ENCODE data around the gene HMGCS2. TPM values are rescaled to one million over a fixed set of nuclear protein-coding genes. Genes with fewer than 3 reads are reported as not detected.

The HMGCS2 gene
- total RNA-seq, 6 donors from 2014 or later = 0.31 to 5.9 (median 1.2) TPM; not detected in 1

- Histone ChIP-seq H3K27me3 (peaks cover 0 to 13% (median 1%) of the 10 kb centered on the region in 4 donors), H3K4me3 (no peak overlapping the region), H3K9me3 (no peaks in the 10 kb centered on the region), H3K27ac (no peak overlapping the region), H3K36me3 (no peaks in the 10 kb centered on the region), H3K4me1 (peaks cover 13 to 19% (median 16%) of the 10 kb centered on the region in 4 donors)
- DNase-seq (no peak), ATAC-seq (ENCODE audit: low FRiP score in 2 of 2) (no peak)
- no peak for TF ChIP-seq CTCF (IDR thresholded peaks at IDR 0.05)
- no peak for TF ChIP-seq EP300 (IDR thresholded peaks at IDR 0.05)
- TF ChIP-seq POLR2A (IDR thresholded peaks at IDR 0.05) = no peak
- TF ChIP-seq POLR2AphosphoS5 (IDR thresholded peaks at IDR 0.05) = no peak
- WGBS, 2 donors = 46 to 53% methylated on average over 5 of the region's 5 CpGs
These were observed 53.2 kb downstream of the HMGCS2 start for GRCh38 chr1:119715542-119715941.

GRCh38 chr1:119714583-119714982 lies 54.1 kb downstream of the HMGCS2 start:
- no peak overlapping the region for H3K4me3 ChIP-seq
- H3K27ac ChIP-seq = peak overlapping the region in 1 of 4 donors; percentile 23
- H3K4me1 ChIP-seq = peaks cover 13 to 19% (median 16%) of the 10 kb centered on the region in 4 donors
- TF ChIP-seq POLR2AphosphoS5 (IDR thresholded peaks at IDR 0.05) (no peak), EP300 (IDR thresholded peaks at IDR 0.05) (no peak), POLR2A (IDR thresholded peaks at IDR 0.05) (no peak), CTCF (IDR thresholded peaks at IDR 0.05) (no peak)
- no peaks in the 10 kb centered on the region for H3K9me3 ChIP-seq
- no peak for DNase-seq
- ATAC-seq (ENCODE audit: low FRiP score in 2 of 2) = peak in 1 of 2 donors; percentile 3
- peaks cover 0 to 13% (median 1%) of the 10 kb centered on the region in 4 donors for H3K27me3 ChIP-seq
- 79 to 90% methylated on average over 8 of the region's 8 CpGs for WGBS, 2 donors
- no peaks in the 10 kb centered on the region for H3K36me3 ChIP-seq

GRCh38 chr1:119713749-119714456 lies 54.8 kb downstream of the HMGCS2 start:
- Histone ChIP-seq H3K4me1 (peaks cover 13 to 19% (median 16%) of the 10 kb centered on the region in 4 donors), H3K9me3 (no peaks in the 10 kb centered on the region), H3K27ac (peak overlapping the region in 1 of 4 donors; percentile 23), H3K4me3 (no peak overlapping the region), H3K36me3 (no peaks in the 10 kb centered on the region), H3K27me3 (peaks cover 0 to 13% (median 1%) of the 10 kb centered on the region in 4 donors)
- TF ChIP-seq CTCF (IDR thresholded peaks at IDR 0.05) = no peak
- no peak for TF ChIP-seq EP300 (IDR thresholded peaks at IDR 0.05)
- no peak for TF ChIP-seq POLR2A (IDR thresholded peaks at IDR 0.05)
- no peak for TF ChIP-seq POLR2AphosphoS5 (IDR thresholded peaks at IDR 0.05)
- ATAC-seq (ENCODE audit: low FRiP score in 2 of 2) (no peak), DNase-seq (no peak)
- WGBS, 2 donors = 79 to 83% methylated on average over 6 of the region's 6 CpGs

- DNase-seq (no peak), ATAC-seq (ENCODE audit: low FRiP score in 2 of 2) (peak in 1 of 2 donors; percentile 3)
- Histone ChIP-seq H3K27ac (peak overlapping the region in 3 of 4 donors; percentile 23 to 75 (median 69)), H3K27me3 (peaks cover 0 to 13% (median 1%) of the 10 kb centered on the region in 4 donors), H3K9me3 (no peaks in the 10 kb centered on the region), H3K4me1 (peaks cover 13 to 19% (median 16%) of the 10 kb centered on the region in 4 donors), H3K4me3 (peak overlapping the region in 2 of 4 donors; percentile 59 to 63), H3K36me3 (no peaks in the 10 kb centered on the region)
- 52 to 55% methylated on average over 15 to 17 of the region's 17 CpGs for WGBS, 2 donors
- no peak for TF ChIP-seq POLR2A (IDR thresholded peaks at IDR 0.05)
- no peak for TF ChIP-seq POLR2AphosphoS5 (IDR thresholded peaks at IDR 0.05)
- TF ChIP-seq CTCF (IDR thresholded peaks at IDR 0.05) = no peak
These were observed 55.5 kb downstream of the HMGCS2 start for GRCh38 chr1:119713039-119713748.

All from upper lobe of left lung (tissue), 6 donors.